Measurements from ENCODE around the gene ADH7. TPM values are rescaled to one million over a fixed set of nuclear protein-coding genes. Genes with fewer than 3 reads are reported as not detected.

Gene ADH7
- total and polyA plus RNA-seq, 2 of the 13 experiments (the other 11 are each of a cell fraction or from before 2014, with no cell fraction given), result not detected

DNA sequence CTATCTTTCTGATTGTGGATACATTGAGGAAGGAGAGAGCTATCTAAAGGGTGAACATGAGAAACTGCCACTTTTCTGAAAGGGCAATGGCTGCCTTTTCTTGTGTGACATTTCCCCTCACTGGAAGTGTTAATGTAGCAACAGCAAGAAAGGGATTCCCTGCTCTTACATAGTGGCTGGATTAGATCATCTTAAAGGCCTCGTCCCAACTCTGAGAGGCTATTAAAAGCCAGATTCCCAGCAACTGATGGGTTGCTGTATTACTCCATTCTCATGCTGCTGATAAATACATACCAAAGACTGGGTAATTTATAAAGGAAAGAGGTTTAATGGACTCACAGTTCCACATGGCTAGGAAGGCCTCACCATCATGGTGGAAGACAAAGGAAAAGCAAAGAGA, 33.7 kb upstream of the ADH7 start:
- no peak for TF ChIP-seq MIER3 (CRISPR knock-in tag; IDR thresholded peaks at IDR 0.05; ENCODE audit: borderline replicate concordance)
- no peak for TF ChIP-seq TEAD2 (CRISPR knock-in tag; IDR thresholded peaks at IDR 0.05)
- TF ChIP-seq ZMAT3 (CRISPR knock-in tag; conservative IDR thresholded peaks at IDR 0.05), result no peak
- TF ChIP-seq KDM3A (CRISPR knock-in tag; IDR thresholded peaks at IDR 0.05; ENCODE audit: low read depth), result no peak
- TF ChIP-seq, protein P1, sequence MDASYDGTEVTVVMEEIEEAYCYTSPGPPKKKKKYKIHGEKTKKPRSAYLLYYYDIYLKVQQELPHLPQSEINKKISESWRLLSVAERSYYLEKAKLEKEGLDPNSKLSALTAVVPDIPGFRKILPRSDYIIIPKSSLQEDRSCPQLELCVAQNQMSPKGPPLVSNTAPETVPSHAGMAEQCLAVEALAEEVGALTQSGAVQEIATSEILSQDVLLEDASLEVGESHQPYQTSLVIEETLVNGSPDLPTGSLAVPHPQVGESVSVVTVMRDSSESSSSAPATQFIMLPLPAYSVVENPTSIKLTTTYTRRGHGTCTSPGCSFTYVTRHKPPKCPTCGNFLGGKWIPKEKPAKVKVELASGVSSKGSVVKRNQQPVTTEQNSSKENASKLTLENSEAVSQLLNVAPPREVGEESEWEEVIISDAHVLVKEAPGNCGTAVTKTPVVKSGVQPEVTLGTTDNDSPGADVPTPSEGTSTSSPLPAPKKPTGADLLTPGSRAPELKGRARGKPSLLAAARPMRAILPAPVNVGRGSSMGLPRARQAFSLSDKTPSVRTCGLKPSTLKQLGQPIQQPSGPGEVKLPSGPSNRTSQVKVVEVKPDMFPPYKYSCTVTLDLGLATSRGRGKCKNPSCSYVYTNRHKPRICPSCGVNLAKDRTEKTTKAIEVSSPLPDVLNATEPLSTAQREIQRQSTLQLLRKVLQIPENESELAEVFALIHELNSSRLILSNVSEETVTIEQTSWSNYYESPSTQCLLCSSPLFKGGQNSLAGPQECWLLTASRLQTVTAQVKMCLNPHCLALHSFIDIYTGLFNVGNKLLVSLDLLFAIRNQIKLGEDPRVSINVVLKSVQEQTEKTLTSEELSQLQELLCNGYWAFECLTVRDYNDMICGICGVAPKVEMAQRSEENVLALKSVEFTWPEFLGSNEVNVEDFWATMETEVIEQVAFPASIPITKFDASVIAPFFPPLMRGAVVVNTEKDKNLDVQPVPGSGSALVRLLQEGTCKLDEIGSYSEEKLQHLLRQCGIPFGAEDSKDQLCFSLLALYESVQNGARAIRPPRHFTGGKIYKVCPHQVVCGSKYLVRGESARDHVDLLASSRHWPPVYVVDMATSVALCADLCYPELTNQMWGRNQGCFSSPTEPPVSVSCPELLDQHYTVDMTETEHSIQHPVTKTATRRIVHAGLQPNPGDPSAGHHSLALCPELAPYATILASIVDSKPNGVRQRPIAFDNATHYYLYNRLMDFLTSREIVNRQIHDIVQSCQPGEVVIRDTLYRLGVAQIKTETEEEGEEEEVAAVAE (CRISPR knock-in tag; IDR thresholded peaks at IDR 0.05; ENCODE audit: borderline replicate concordance), result no peak
- TF ChIP-seq NCOR1 (IDR thresholded peaks at IDR 0.05; ENCODE audit: borderline replicate concordance, low read length), result no peak
- TF ChIP-seq SAFB2 (CRISPR knock-in tag; IDR thresholded peaks at IDR 0.05; ENCODE audit: borderline replicate concordance, low read depth), result no peak
- no peak for TF ChIP-seq RFXAP (CRISPR knock-in tag; IDR thresholded peaks at IDR 0.05; ENCODE audit: borderline replicate concordance)
- BruUV-seq (replicated peaks), result no TSS peak
- no peaks in the 10 kb centered on the region for H3K9me3 ChIP-seq (ENCODE audit: low read length)
- H3K4me2 ChIP-seq (ENCODE audit: low read depth, low read length), result no peak overlapping the region
- ATAC-seq, result no peak
- H3K36me3 ChIP-seq (replicated peaks in 1 of 2; ENCODE audit: control insufficient read depth in 1 of 2, insufficient read depth in 2 of 2, low read length in 2 of 2), result no peaks in the 10 kb centered on the region
- WGBS (ENCODE audit: low lambda C conversion rate), result 0% methylated on average over 1 of the region's 1 CpG
- H3K79me2 ChIP-seq (ENCODE audit: insufficient read depth, low read length), result no peaks in the 10 kb centered on the region
- no peaks in the 10 kb centered on the region for H4K20me1 ChIP-seq (ENCODE audit: insufficient read depth, low read length)
- no peak overlapping the region for H2AFZ ChIP-seq (ENCODE audit: low read length)
- FAIRE-seq, result no peak
- ChIA-PET CTCF (ENCODE audit: low intra/inter-chr PET ratio, low total read pairs) (no interaction called here), POLR2A (no interaction called here)
- in situ Hi-C loops (cut with HindIII; ENCODE audit: extremely low pct_ligation_motif_present, low pct_unique_long_range_greater_than_20kb) (loop anchor here (25.0 kb wide), 1 partner anchor 1007 kb away; no protein-coding TSS in a partner anchor), intact Hi-C loops (cut with micrococcal nuclease; ENCODE audit: unreplicated experiment) (loop anchor here (10.0 kb wide), 1 partner anchor 384 kb away; the partner anchor contains the start of gene ADH5)
- no peak overlapping the region for H3K27ac ChIP-seq (ENCODE audit: extremely low read length, insufficient read depth, low read length)
- H3K4me1 ChIP-seq (ENCODE audit: insufficient read depth, low read length), result no peaks in the 10 kb centered on the region
- no peak overlapping the region for H3K9ac ChIP-seq (ENCODE audit: insufficient read depth, low read depth, low read length)
- H3K4me3 ChIP-seq (replicated peaks in 1 of 3; ENCODE audit: insufficient read depth in 1 of 3, low read depth in 2 of 3, low read length in 3 of 3), result no peak overlapping the region
- no peaks in the 10 kb centered on the region; a peak in 1 of 5 replicates for H3K27me3 ChIP-seq (ENCODE audit: control insufficient read depth in 1 of 2, insufficient read depth in 2 of 2, low read length in 2 of 2)
- no peak for DNase-seq (ENCODE audit: low spot score)

Measured in HepG2 (cell line).